HepG2 (cell line): Measurements from ENCODE around the gene ZBTB48. TPM values are rescaled to one million over a fixed set of nuclear protein-coding genes. Genes with fewer than 3 reads are reported as not detected.

Experiments used
- ATAC-seq: fragments of 200-7000 bp; cut with Tn5 transposase; 3 replicates; pipeline ENCODE4 v1.9.1; 2020; ENCODE audit warnings: mild to moderate bottlenecking, moderate library complexity
- BruUV-seq: library from RNA; stranded (reverse); fragments of 400-500 nt; replicated peaks from 2 replicates; lab custom pipeline; 2021; lab: Mats Ljungman, UMichigan
- CTCF ChIA-PET: fragments of 300-600 bp; formaldehyde crosslinking; extraction: SDS; loops from one replicate; lab custom pipeline; 2021; ENCODE audit warnings: low total read pairs, inconsistent platforms, low intra/inter-chr PET ratio; lab: Yijun Ruan, JAX
- POLR2A ChIA-PET: fragments of 350-600 bp; sonication (Branson Sonifier 250); formaldehyde crosslinking; loops from one replicate; lab custom pipeline; 2020; ENCODE audit warnings: antibody characterized with exemption, inconsistent platforms; lab: Yijun Ruan, JAX
- DNase-seq: peaks from one replicate; pipeline ENCODE4 v3.0.0-alpha.2; 2015; ENCODE audit warnings: low spot score
- FAIRE-seq: peaks from 3 replicates; lab custom pipeline; 2011; peaks lifted over from hg19 to GRCh38; lab: Jason Lieb, UNC
- H2AFZ ChIP-seq: one replicate; pipeline ENCODE4 v1.6.1; 2011; ENCODE audit warnings: low read length, inconsistent platforms
- H3K27ac ChIP-seq: fragments of 300-600 bp; 3 replicates; pipeline ENCODE4 v1.8.0; 2011; ENCODE audit warnings: mixed run types, mild to moderate bottlenecking, mixed read lengths, low read length, inconsistent platforms; ENCODE audit not compliant: insufficient read depth; ENCODE audit errors: extremely low read length
- H3K27me3 ChIP-seq, 2 experiments: fragments of 200-600 bp in 1 of 2; 2 replicates in 1 of 2; 3 replicates in 1 of 2; pipeline versions ENCODE4 v1.6.0 to v1.8.0; 2011; ENCODE audit warnings: low read length in 2 of 2, mild to moderate bottlenecking in 2 of 2, moderate library complexity in 2 of 2, inconsistent platforms in 1 of 2; ENCODE audit not compliant: insufficient read depth in 2 of 2, control insufficient read depth in 1 of 2
- H3K36me3 ChIP-seq, 2 experiments: fragments of 200-600 bp in 1 of 2; replicated peaks in 1 of 2; 2 replicates in 1 of 2; 3 replicates in 1 of 2; pipeline versions ENCODE4 v1.5.1 to v1.8.0; 2011; ENCODE audit warnings: low read length in 2 of 2, inconsistent platforms in 1 of 2; ENCODE audit not compliant: insufficient read depth in 2 of 2, control insufficient read depth in 1 of 2
- H3K4me1 ChIP-seq: 2 replicates; pipeline ENCODE4 v1.5.1; 2012; ENCODE audit warnings: low read length, inconsistent platforms; ENCODE audit not compliant: insufficient read depth
- H3K4me2 ChIP-seq: 2 replicates; pipeline ENCODE4 v1.6.0; 2011; ENCODE audit warnings: low read depth, low read length, inconsistent platforms
- H3K4me3 ChIP-seq, 3 experiments: fragments of 200-600 bp in 1 of 3; sonication (generic), shearing (Covaris generic) in 1 of 3; replicated peaks in 1 of 3; 2 replicates each; pipeline ENCODE4 v1.5.1; 2011 to 2016; ENCODE audit warnings: low read length in 3 of 3, inconsistent platforms in 2 of 3, low read depth in 2 of 3, mild to moderate bottlenecking in 2 of 3, control low read depth in 1 of 3, mixed read lengths in 1 of 3; ENCODE audit not compliant: insufficient read depth in 1 of 3
- H3K79me2 ChIP-seq: one replicate; pipeline ENCODE4 v1.6.1; 2011; ENCODE audit warnings: low read length, inconsistent platforms; ENCODE audit not compliant: insufficient read depth
- H3K9ac ChIP-seq: 2 replicates; pipeline ENCODE4 v1.6.0; 2011; ENCODE audit warnings: mild to moderate bottlenecking, low read depth, low read length, inconsistent platforms; ENCODE audit not compliant: insufficient read depth
- H3K9me3 ChIP-seq: 2 replicates; pipeline ENCODE4 v1.5.1; 2012; ENCODE audit warnings: mild to moderate bottlenecking, low read length
- H4K20me1 ChIP-seq: 2 replicates; pipeline ENCODE4 v1.6.0; 2011; ENCODE audit warnings: inconsistent platforms, mild to moderate bottlenecking, low read length, moderate library complexity; ENCODE audit not compliant: insufficient read depth
- AGO1 ChIP-seq: fragments of 200-400 bp; formaldehyde crosslinking; IDR thresholded peaks from 2 replicates; pipeline ENCODE4 v1.6.1; 2017; ENCODE audit warnings: mild to moderate bottlenecking, low read depth, low read length, moderate library complexity; ENCODE audit not compliant: poor library complexity, severe bottlenecking
- CBX1 ChIP-seq: IDR thresholded peaks from one replicate; pipeline ENCODE4 v1.6.1; 2016; ENCODE audit warnings: antibody characterized with exemption, low read depth
- FOXP1 ChIP-seq, 2 experiments: fragments of 450-650 bp in 1 of 2; IDR thresholded peaks; 2 replicates each; pipeline ENCODE4 v1.6.1; 2017 to 2018; ENCODE audit warnings: antibody characterized with exemption in 1 of 2
- MNT ChIP-seq: fragments of 450-650 bp; IDR thresholded peaks from 2 replicates; pipeline ENCODE4 v1.6.1; 2016
- NFKB2 ChIP-seq: sonication (generic); formaldehyde crosslinking; IDR thresholded peaks from 2 replicates; pipeline ENCODE4 v1.4.0; 2020; ENCODE audit warnings: missing genetic modification reagents, borderline replicate concordance
- PLRG1 ChIP-seq: fragments of 450-650 bp; conservative IDR thresholded peaks from 2 replicates; pipeline ENCODE4 v1.6.1; 2016
- RXRB ChIP-seq: IDR thresholded peaks from 2 replicates; pipeline ENCODE4 v1.6.1; 2016; ENCODE audit warnings: borderline replicate concordance, missing genetic modification reagents, missing compliant biosample characterization
- SUZ12 ChIP-seq: fragments of 150-350 bp; IDR thresholded peaks from 2 replicates; pipeline ENCODE4 v1.6.1; 2014; ENCODE audit warnings: low read depth, low read length
- TEAD2 ChIP-seq: sonication (generic); formaldehyde crosslinking; IDR thresholded peaks from 2 replicates; pipeline ENCODE4 v1.9.0; 2021; ENCODE audit warnings: missing genetic modification reagents
- TOE1 ChIP-seq: sonication (generic); formaldehyde crosslinking; IDR thresholded peaks from 2 replicates; pipeline ENCODE4 v1.4.0; 2020; ENCODE audit warnings: mild to moderate bottlenecking, missing genetic modification reagents
- ZBTB7B ChIP-seq: sonication (generic); formaldehyde crosslinking; IDR thresholded peaks from 2 replicates; pipeline ENCODE4 v1.4.0; 2020; ENCODE audit warnings: missing genetic modification reagents
- ZMYM4 ChIP-seq: sonication (generic); formaldehyde crosslinking; IDR thresholded peaks from 2 replicates; pipeline ENCODE4 v1.8.1; 2023; ENCODE audit warnings: mild to moderate bottlenecking, missing genetic modification reagents
- ZNF121 ChIP-seq: sonication (generic); formaldehyde crosslinking; IDR thresholded peaks from 2 replicates; pipeline ENCODE4 v1.5.0; 2020; ENCODE audit warnings: mild to moderate bottlenecking, missing genetic modification reagents
- ZNF570 ChIP-seq: sonication (generic); formaldehyde crosslinking; IDR thresholded peaks from 2 replicates; pipeline ENCODE4 v1.4.0; 2020; ENCODE audit warnings: mild to moderate bottlenecking, missing genetic modification reagents, borderline replicate concordance
- ZNF607 ChIP-seq: sonication (generic); formaldehyde crosslinking; IDR thresholded peaks from 2 replicates; pipeline ENCODE4 v1.5.1; 2020; ENCODE audit warnings: missing genetic modification reagents, mild to moderate bottlenecking, borderline replicate concordance
- WGBS: methylation state at CpG from one replicate; pipeline ENCODE4 v1.1.6; 2017; ENCODE audit warnings: low lambda C conversion rate; 5-methylcytosine and 5-hydroxymethylcytosine counted together
- in situ Hi-C: cut with HindIII; loops from 2 replicates; pipeline ENCODE4 v1.10.0; 2017; ENCODE audit warnings: low pct_unique_long_range_greater_than_20kb; ENCODE audit not compliant: extremely low pct_ligation_motif_present
- intact Hi-C: fragments of 100-400 bp; cut with micrococcal nuclease; formaldehyde crosslinking; loops from one replicate; pipeline ENCODE4 v1.10.0; 2022; ENCODE audit not compliant: unreplicated experiment
- polyA plus RNA-seq, 8 experiments: library from polyadenylated mRNA; depleted of rRNA in 3 of 8; stranded (reverse) in 7 of 8; unstranded in 1 of 8; fragments of >200 nt; fragmentation: Illumina TruSeq in 4 of 8; extraction: Trizol in 4 of 8; gene quantifications; 2 replicates each; pipeline versions ENCODE4 v1.2.1 to v1.2.3, GENCODE V29; 2011 to 2016; ENCODE audit warnings: low read depth in 4 of 8, missing spikeins in 1 of 8, mixed read lengths in 1 of 8; ENCODE audit not compliant: insufficient read depth in 1 of 8
- total RNA-seq, 5 experiments: library from RNA; depleted of rRNA; stranded (reverse); fragments of >200 nt; fragmentation: Illumina TruSeq; extraction: Trizol; gene quantifications; 2 replicates each; pipeline ENCODE4 v1.2.3, GENCODE V29; 2016; ENCODE audit warnings: low read depth in 1 of 5

The ZBTB48 gene
- total and polyA plus RNA-seq, 2 of the 13 experiments (the other 11 are each of a cell fraction or from before 2014, with no cell fraction given) = 13.0 to 17.1 TPM

DNA sequence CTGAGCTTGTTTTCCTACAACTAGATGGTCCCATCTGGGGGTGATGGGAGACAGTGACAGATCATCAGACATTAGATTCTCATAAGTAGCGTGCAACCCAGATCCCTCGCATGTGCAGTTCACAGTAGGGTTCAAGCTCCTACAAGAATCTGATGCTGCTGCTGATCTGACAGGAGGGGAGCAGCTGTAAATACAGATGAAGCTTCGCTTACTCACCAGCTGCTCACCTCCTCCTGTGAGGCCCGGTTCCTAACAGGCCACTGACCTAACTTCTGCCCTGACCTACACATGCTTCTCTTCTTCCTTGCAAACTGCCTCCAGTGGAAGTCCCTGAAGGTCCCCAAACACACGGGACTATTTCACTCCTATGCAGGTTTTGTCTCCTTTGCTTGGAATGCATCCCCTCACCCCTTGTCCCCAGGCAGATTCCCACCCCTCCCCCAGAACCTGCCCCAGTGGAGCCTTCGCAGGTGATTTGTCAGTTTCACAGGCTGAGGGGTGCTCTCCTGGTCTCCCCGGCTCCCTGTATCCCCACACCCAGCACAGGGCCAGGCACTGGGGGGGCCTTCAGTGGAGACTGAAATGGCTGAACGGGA is 5.7 kb upstream of the ZBTB48 start:
- ATAC-seq = no peak
- POLR2A ChIA-PET = interaction anchor here (1.8 kb wide), 1 partner anchor 27 kb away, joined by 4 read pairs; no protein-coding TSS in a partner anchor

GRCh38 chr1:6574818-6575217 is 5.0 kb upstream of the ZBTB48 start:
- Histone ChIP-seq H3K4me1 (peaks cover 48% of the 10 kb centered on the region), H3K4me3 (no peak overlapping the region), H3K4me2 (no peak overlapping the region), H3K79me2 (no peaks in the 10 kb centered on the region), H3K27me3 (no peaks in the 10 kb centered on the region), H3K36me3 (no peaks in the 10 kb centered on the region), H2AFZ (no peak overlapping the region), H3K9me3 (no peaks in the 10 kb centered on the region), H3K9ac (no peak overlapping the region), H3K27ac (no peak overlapping the region), H4K20me1 (no peaks in the 10 kb centered on the region)
- in situ Hi-C loops (no loop called here), intact Hi-C loops (no loop called here)
- no TSS peak for BruUV-seq
- no CpG with 5 or more reads among the region's 14 CpGs for WGBS
- POLR2A ChIA-PET = no interaction called here
- no peak for FAIRE-seq
- CTCF ChIA-PET = no interaction called here
- TF ChIP-seq TEAD2 (CRISPR knock-in tag) (no peak), MNT (no peak), ZNF570 (CRISPR knock-in tag) (no peak), RXRB (no peak), ZBTB7B (CRISPR knock-in tag) (no peak)
- ATAC-seq = no peak
- no peak for DNase-seq

More for the DNA sequence above, 5.7 kb upstream of the ZBTB48 start:
- H4K20me1 ChIP-seq = no peaks in the 10 kb centered on the region
- peaks cover 0 to 4% of the 10 kb centered on the region in 2 experiments; a peak in 2 of 5 replicates for H3K27me3 ChIP-seq
- no peak overlapping the region for H3K4me2 ChIP-seq
- 55% methylated on average over 7 of the region's 8 CpGs for WGBS
- H3K27ac ChIP-seq = no peak overlapping the region
- H3K9me3 ChIP-seq = no peaks in the 10 kb centered on the region
- no peak overlapping the region for H3K9ac ChIP-seq
- intact Hi-C loops (no loop called here), in situ Hi-C loops (no loop called here)
- no peaks in the 10 kb centered on the region for H3K36me3 ChIP-seq
- no TSS peak for BruUV-seq
- no peak overlapping the region for H2AFZ ChIP-seq
- H3K4me3 ChIP-seq = no peak overlapping the region
- H3K4me1 ChIP-seq = peaks cover 44% of the 10 kb centered on the region
- FAIRE-seq (no peak), DNase-seq (no peak)
- CTCF ChIA-PET = no interaction called here
- TF ChIP-seq SUZ12 = no peak
- TF ChIP-seq ZMYM4 = no peak
- no peak for TF ChIP-seq TOE1 (CRISPR knock-in tag)
- TF ChIP-seq ZNF607 (CRISPR knock-in tag) = no peak
- TF ChIP-seq AGO1 = no peak
- TF ChIP-seq ZNF121 (CRISPR knock-in tag) = no peak
- no peak for TF ChIP-seq NFKB2 (CRISPR knock-in tag)
- TF ChIP-seq CBX1 = no peak
- no peak for TF ChIP-seq FOXP1 (IDR thresholded peaks at IDR 0.05)
- no peak for TF ChIP-seq FOXP1 (CRISPR knock-in tag; IDR thresholded peaks at IDR 0.05)
- no peak for TF ChIP-seq PLRG1
- H3K79me2 ChIP-seq = no peaks in the 10 kb centered on the region
